Stimulated activated CD8-positive, alpha-beta memory T cell treated with anti-CD3 and anti-CD28 coated beads, Interleukin-7, amount 100 ng/mL, for 48 hours (primary cell): ENCODE measurements around the gene SPOP.
"Not testable (repeated sequence)": the region's sequence is repeated elsewhere in the genome, so short reads cannot be mapped to it uniquely, and the experiment has no call there.

Experiments
- DNase-seq, 2 donors: peaks; one replicate each; pipeline ENCODE4 v3.0.0-alpha.2; 2020; ENCODE audit warnings: low read depth in 1 of 2; ENCODE audit errors: extremely low read depth in 1 of 2

SPOP gene

DNA sequence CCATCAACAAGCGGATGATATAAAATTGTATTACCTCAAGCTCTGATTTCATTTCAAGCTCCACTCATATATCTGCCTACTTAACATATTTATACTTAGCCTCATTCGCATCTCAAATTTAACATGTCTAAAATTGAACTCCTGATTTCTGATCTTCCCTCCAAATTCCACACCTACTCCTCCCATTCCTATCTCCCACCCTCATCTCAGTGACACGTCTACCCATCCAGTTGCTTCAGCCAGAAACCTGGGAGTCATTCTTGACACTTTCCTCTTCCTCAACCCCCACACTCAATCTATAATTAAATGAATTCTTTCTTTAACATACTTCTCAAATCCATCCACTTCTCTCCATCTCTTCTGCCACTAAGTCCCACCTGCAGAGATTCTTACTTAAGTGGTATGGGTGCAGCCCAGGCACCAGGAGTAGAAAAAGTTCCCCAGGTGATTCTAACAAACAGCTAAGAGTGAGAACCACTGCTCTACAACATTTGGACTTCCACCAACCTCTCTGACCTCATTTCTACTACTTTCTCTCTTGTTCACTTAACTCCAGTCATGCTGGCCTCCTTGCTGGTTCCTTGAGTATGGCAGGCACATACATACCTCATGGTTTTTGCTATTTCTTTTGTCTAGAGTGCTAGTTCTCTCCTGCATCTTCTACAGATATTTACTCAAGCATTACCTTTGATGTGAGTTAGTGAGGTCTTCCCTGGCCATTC, 18.1 kb downstream of the SPOP start:
- DNase-seq: no peak

DNA sequence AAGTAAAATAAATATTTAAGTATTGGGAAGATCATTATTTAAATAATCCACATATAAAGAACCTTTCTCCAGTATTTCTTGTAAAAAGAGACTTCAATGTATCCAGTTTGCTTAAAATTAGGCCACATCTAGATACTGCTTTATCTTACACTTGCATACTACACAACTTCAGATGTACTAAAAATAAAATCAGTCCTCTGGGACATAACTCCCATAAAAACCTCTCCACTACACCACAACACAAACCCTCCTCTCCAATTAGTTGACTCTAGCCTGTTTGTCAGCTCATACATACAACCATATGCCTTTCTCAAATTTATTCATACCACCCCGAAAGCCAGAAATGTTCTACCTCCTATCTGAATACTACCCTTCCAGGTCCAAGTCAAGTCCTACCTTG, 21.6 kb downstream of the SPOP start:
- no peak for DNase-seq

DNA sequence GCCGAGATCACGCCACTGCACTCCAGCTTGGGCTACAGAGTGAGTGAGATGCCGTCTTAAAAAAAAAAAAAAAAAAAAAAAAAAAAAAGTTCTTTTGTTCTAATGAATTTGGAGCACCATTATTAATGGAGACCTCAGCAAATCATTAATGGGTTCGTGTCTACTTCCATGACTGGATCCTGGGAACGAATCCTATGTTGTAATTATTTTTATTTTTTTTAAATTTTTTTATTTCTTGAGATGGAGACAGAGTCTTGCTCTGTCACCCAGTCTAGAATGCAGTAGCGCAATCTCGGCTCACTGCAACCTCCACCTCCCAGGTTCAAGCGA, 30.7 kb downstream of the SPOP start:
- no peak for DNase-seq

DNA sequence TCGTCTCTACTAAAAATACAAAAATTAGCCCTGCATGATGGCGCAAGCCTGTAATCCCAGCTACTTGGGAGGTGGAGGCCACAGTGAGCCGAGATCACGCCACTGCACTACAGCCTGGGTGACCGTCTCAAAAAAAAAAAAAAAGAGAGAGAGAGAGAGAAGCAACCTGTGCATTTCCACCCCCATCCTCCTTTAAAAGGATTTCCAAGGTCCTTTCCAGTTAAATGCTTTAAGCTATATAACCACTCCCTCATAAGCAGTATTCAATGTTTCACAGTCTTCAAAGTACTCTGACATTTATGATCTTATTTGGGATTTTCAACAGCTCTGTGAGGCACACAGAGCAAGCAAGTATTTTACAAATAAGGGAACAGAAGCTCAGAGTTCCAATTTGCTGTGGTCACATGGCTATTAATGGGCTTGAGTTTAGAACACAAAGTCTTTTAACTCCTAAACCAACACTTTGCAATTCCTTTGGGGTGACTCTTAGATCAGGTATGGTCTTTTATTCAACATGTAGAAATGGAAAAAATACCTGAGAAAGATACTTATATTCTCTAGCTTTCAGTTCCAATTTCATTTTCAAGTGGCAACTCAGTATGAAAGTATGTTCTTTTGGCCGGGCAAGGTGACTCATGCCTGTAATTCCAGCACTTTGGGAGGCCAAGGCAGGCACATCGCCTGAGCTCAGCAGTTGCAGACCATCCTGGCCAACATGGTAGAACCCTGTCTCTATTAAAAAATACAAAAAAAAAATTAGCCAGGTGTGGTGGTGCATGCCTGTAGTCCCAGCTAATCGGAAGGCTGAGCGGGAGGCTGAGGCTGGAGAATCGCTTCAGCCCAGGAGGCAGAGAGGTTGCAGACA, 31.3 kb downstream of the SPOP start:
- peak in 1 of 2 donors; percentile 25 for DNase-seq

- DNase-seq: not testable (repeated sequence)
These were observed 31.9 kb downstream of the SPOP start for GRCh38 chr17:49646056-49646390.

DNA sequence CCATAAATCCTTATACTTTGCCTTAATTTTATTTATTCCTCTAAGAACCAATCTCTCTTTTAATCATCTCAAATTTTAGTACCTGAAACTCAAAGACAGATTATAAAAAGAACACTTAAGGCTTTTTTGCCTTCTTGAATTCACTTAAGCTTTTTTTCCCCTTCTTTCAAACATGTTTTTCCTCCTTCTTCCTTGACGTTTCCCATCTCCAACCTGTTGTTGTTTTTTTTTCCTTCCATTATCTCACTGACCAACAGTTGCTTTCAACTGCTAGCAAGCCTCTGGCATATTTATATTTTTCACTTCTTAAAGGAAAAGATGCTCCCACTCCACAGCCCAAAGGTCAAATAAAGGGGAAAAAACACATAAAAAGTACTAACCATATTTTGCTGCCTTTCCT, 32.2 kb downstream of the SPOP start:
- DNase-seq: no peak

- DNase-seq: no peak
These were observed 37.3 kb downstream of the SPOP start for GRCh38 chr17:49640556-49640955.

DNA sequence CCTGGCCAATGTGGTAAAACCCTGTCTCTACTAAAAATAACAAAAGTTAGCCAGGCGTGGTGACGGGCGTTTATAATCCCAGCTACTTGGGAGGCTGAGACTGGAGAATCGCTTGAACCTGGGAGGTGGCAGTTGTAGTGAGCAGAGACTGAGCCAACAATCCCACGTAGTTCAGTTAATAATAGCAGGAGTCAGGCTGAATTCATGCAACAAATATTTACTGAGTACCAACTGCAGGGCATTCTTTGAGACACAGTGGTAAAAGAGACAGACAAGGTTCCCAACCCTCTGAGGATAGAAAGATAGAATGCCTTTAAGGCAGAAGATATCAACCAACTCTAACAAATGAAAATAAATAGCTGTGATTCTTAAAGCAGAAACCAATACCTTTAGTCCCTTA, 39.1 kb downstream of the SPOP start:
- DNase-seq: no peak

GRCh38 chr17:49637739-49638138, 40.2 kb downstream of the SPOP start:
- no peak for DNase-seq

GRCh38 chr17:49637050-49637449, 40.8 kb downstream of the SPOP start:
- no peak for DNase-seq

GRCh38 chr17:49635121-49635520, 42.8 kb downstream of the SPOP start:
- DNase-seq: no peak

GRCh38 chr17:49634485-49634860, 43.4 kb downstream of the SPOP start:
- no peak for DNase-seq

- no peak for DNase-seq
These were observed 44.0 kb downstream of the SPOP start for GRCh38 chr17:49633762-49634484.

DNA sequence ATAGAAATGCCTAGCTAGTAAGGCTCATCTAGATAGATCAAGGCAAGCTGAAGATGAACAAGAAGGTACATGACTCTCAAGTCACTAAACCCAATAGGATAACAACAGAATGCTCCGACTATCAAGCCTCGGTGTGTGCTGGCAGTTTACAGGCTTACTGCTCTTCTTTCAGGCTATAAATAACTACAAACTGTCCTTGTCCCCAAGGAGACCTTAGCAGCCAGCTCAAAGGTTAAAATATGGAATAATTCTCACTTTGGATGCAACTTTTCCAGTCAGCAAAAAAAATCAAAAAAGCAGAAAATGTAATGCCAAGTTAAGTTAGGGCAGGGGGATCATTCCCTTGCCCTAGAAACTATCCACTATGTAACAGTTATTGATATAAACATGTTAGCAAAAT, 44.6 kb downstream of the SPOP start:
- DNase-seq: no peak

DNA sequence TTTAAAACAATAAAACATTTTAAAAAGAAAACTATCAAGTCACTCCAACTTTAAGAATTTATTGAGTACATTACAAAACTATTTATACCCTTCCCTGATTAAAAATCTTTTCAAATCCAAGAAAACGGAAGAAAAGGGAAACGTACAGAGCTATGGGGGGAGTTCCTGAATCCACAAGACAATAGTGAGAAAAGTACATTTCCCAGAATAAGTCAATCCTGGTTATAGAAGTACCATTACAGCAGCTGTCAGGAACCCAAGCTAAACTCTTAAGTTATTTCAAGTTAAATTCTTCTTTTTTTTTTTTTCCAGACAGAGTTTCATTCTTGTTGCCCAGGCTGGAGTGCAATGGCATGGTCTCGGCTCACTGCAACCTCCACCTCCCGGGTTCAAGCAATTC, 45.7 kb downstream of the SPOP start:
- no peak for DNase-seq

DNA sequence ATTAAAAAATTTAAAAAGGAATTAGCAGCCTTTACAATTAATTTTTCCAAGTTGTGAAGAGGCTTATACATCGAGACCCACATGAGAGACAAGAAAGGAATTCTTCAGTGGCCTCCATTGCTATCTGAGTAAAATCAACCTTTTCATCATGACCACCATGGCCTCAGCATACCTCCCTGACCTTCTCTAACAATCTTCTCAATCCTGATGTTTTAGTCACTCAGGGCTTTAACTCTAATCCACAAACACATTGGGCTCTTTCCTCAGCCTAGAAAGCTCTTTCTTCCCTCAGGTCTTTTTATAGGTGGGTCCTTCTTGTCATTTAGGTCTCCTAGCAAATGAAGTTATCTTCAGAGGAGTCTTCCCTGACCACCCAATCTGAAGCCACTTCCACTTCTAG, 46.4 kb downstream of the SPOP start:
- DNase-seq: no peak

DNA sequence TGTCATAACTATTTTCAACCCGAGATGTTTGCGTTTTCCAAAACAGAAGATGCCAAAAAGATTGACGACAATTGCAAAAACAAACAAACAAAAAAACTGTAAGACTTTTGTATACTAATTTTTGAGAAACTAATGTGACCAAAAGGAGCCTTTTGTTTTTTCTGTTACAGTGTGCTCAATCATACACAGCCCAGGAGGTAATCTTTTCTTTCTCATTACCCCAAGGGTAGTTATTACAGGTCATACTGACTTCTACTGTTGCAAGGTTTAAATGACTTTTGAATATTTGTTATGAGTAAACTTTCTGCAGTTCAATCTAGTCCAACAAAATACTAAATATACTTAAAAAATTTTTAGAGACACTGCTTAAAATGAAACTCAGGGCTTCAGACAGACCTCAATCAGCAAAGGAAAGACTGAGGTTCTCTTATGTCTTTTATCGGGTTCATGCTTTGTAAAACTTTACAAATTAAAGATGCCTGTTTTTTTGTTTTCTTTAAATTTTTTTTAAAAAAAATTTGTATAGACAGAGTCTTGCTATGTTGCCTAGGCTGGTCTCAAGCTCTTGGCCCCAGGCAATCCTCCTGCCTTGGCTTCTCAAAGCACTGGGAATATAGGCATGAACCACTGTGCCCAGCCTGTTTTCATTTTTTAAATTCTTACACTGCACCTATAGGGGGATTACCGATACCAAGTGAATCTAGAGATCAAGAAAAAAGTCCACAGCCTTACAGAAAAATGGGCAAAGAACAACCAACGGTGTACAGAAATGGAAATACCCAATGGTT, 47.6 kb downstream of the SPOP start:
- DNase-seq: no peak

- DNase-seq: no peak
These were observed 48.5 kb downstream of the SPOP start for GRCh38 chr17:49629447-49629846.

DNA sequence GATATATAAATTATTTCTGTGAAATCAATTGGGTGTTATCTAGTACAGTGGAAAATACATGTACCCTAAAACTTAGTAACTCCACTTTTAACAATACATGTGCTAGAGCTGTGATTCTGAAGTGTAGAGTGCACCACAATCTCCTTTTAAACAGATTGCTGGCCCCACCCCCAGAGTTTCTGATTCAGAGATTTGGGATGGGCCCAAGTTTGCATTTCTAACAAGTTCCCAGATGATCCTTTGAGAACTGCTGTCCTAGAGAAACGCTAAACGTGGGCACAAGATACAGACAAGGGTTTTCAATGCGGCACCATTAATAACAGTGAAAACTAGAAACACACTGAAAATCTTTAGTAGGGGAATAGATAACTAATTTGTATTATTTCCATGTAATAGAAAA, 53.0 kb downstream of the SPOP start:
- no peak for DNase-seq

GRCh38 chr17:49621946-49622529, 55.9 kb downstream of the SPOP start:
- no peak for DNase-seq

GRCh38 chr17:49621420-49621819, 56.5 kb downstream of the SPOP start:
- DNase-seq: no peak
